Measurements from ENCODE around the gene SIAH1.

- TF ChIP-seq CTCF (IDR thresholded peaks at IDR 0.05) (no peak), ESRRA (IDR thresholded peaks at IDR 0.05; ENCODE audit: borderline replicate concordance, low read length) (no peak)
Observed at GRCh38 chr16:48365025-48365600, 20.1 kb downstream of the SIAH1 start.

All from A549 (cell line).